ENCODE data around the gene TMEM42.
"Not testable (repeated sequence)": the region's sequence is repeated elsewhere in the genome, so short reads cannot be mapped to it uniquely, and the experiment has no call there.

DNA sequence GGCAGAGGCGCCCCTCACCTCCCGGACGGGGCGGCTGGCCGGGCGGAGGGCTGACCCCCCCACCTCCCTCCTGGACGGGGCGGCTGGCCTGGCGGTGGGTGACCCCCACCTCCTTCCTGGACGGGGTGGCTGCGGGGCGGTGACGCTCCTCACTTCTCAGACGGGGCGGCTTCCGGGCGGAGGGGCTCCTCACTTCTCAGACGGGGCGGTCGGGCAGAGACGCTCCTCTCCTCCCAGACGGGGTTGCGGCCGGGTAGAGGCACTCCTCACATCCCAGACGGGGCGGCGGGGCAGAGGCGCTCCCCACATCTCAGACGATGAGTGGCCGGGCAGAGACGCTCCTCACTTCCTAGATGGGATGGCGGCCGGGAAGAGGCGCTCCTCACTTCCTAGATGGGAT is 40.5 kb upstream of the TMEM42 start:
- not testable (repeated sequence) for TF ChIP-seq EZH2 (IDR thresholded peaks at IDR 0.05; ENCODE audit: insufficient read depth, poor library complexity, severe bottlenecking); EZH2phosphoT487 (IDR thresholded peaks at IDR 0.05; ENCODE audit: insufficient read depth, low read depth)
